ENCODE results near the gene CIB1. TPM values are rescaled to one million over a fixed set of nuclear protein-coding genes. Genes with fewer than 3 reads are reported as not detected.
A peak's percentile ranks its signal among the peaks of the same experiment; 100 is the strongest.

The CIB1 gene
- total RNA-seq, 1 donor from 2014 or later: 33.8 TPM

DNA sequence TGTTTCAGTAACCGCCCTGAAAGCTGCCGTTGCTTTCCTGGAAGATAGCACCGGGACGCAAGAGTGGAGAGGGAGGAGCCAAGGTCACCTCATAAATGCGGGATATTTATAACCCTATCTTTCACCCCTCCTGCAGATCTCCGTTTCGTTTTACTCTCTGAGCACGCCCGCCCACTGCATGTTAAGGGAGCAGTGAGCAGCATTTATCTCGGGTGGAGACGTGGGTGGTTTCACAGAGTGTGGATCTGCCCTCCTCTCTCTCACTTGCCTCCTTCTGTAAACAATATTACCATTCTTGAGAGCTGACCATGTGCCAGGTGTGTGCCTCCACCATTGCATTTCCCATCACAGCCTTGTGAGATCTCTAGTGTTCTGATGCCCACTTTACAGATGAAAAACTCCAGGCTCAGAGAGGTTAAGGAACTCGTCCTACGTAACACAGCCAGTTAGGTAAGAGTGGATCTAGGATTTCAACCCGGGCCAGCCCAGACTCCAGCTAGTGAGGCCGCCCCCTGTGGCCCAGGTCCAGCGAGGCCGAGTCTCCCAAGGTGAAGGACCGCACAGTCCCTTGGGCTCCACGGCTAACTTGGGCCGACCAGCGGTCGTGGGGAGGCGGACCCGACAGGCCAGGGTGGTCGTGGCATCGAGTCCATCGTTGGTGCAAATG lies 49.5 kb downstream of the CIB1 start:
- peaks cover 16% of the 10 kb centered on the region for H3K4me1 Mint-ChIP-seq (ENCODE audit: unreplicated experiment)
- no peaks in the 10 kb centered on the region for H3K36me3 Mint-ChIP-seq (ENCODE audit: unreplicated experiment)
- peak overlapping the region; percentile 55 for H3K4me3 Mint-ChIP-seq (ENCODE audit: unreplicated experiment)
- no peak for DNase-seq (ENCODE audit: extremely low spot score, unreplicated experiment)
- H3K27me3 Mint-ChIP-seq (ENCODE audit: unreplicated experiment): peaks cover 13% of the 10 kb centered on the region
- no peak for TF ChIP-seq CTCF (IDR thresholded peaks at IDR 0.05)
- peak overlapping the region; percentile 23 for H3K27ac Mint-ChIP-seq (ENCODE audit: unreplicated experiment)
- H3K9me3 Mint-ChIP-seq (ENCODE audit: unreplicated experiment): no peaks in the 10 kb centered on the region

DNA sequence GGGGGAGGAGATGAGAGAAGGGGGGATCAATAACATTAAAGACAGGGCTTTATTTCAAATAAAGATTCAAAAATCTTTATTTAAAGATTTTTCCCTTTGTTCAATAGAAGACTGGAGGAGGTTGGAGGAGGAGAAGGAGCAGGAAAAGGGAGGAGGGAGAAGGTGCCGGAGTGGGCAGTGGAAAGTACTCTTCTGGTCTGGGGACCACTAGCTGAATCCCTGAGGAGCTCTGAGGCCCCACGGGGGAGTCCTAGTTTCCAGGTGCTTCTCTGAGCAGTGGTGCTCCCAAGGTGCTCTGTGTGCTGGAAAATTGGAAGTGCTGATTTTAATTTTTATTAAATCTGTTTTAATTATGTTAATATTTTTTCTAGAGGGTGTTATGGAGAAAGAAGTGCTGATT lies 52.0 kb downstream of the CIB1 start:
- H3K4me1 Mint-ChIP-seq (ENCODE audit: unreplicated experiment): peaks cover 11% of the 10 kb centered on the region
- H3K9me3 Mint-ChIP-seq (ENCODE audit: unreplicated experiment): no peaks in the 10 kb centered on the region
- no peak overlapping the region for H3K4me3 Mint-ChIP-seq (ENCODE audit: unreplicated experiment)
- TF ChIP-seq CTCF (IDR thresholded peaks at IDR 0.05): no peak
- no peak overlapping the region for H3K27ac Mint-ChIP-seq (ENCODE audit: unreplicated experiment)
- H3K36me3 Mint-ChIP-seq (ENCODE audit: unreplicated experiment): no peaks in the 10 kb centered on the region
- DNase-seq (ENCODE audit: extremely low spot score, unreplicated experiment): no peak
- H3K27me3 Mint-ChIP-seq (ENCODE audit: unreplicated experiment): peaks cover 22% of the 10 kb centered on the region

Other genes with a start within 250 kb of the CIB1 start
- gene ZNF710, start 232.6 kb downstream of the CIB1 start, total RNA-seq: 16.3 and 24.2 TPM in 2 replicates
- gene IDH2, start 131.5 kb downstream of the CIB1 start, total RNA-seq: 93.0 and 101 TPM in 2 replicates
- 23.3 and 26.0 TPM in 2 replicates for gene SEMA4B, start 32.6 kb downstream of the CIB1 start, total RNA-seq
- 5.6 and 6.6 TPM in 2 replicates for gene GDPGP1, start 268 bp upstream of the CIB1 start, total RNA-seq
- not detected in 2 replicates for gene TTLL13, start 15.6 kb upstream of the CIB1 start, total RNA-seq
- gene NGRN, start 31.7 kb upstream of the CIB1 start, total RNA-seq: 92.3 and 94.8 TPM in 2 replicates
- 1.6 and 3.1 TPM in 2 replicates for gene ZNF774, start 118.3 kb upstream of the CIB1 start, total RNA-seq
- gene IQGAP1, start 154.3 kb upstream of the CIB1 start, total RNA-seq: 178 TPM in 2 replicates

All from osteocyte (in vitro differentiated cells).